HepG2 (cell line): ENCODE data around the gene VEZT.

ENCODE experiments used
- DNMT1 ChIP-seq: sonication (generic); formaldehyde crosslinking; IDR thresholded peaks from 2 replicates; pipeline ENCODE4 v1.5.1; 2020; ENCODE audit warnings: mild to moderate bottlenecking, missing genetic modification reagents
- ESRRA ChIP-seq: sonication (generic); formaldehyde crosslinking; IDR thresholded peaks from 2 replicates; pipeline ENCODE4 v1.5.1; 2020; ENCODE audit warnings: mild to moderate bottlenecking, low read depth, missing genetic modification reagents
- FOXK2 ChIP-seq: fragments of 450-650 bp; IDR thresholded peaks from 2 replicates; pipeline ENCODE4 v1.6.1; 2016
- NFKB2 ChIP-seq: sonication (generic); formaldehyde crosslinking; IDR thresholded peaks from 2 replicates; pipeline ENCODE4 v1.4.0; 2020; ENCODE audit warnings: missing genetic modification reagents, borderline replicate concordance
- POLR2A ChIP-seq, 2 experiments: IDR thresholded peaks; 2 replicates each; pipeline ENCODE4 v1.6.1; 2011; ENCODE audit warnings: low read depth in 2 of 2, low read length in 2 of 2, mild to moderate bottlenecking in 1 of 2, moderate library complexity in 1 of 2; ENCODE audit not compliant: insufficient read depth in 1 of 2
- RAD21 ChIP-seq: fragments of 450-650 bp; formaldehyde crosslinking; IDR thresholded peaks from 2 replicates; pipeline ENCODE4 v1.5.0; 2020; ENCODE audit warnings: mild to moderate bottlenecking
- RNF2 ChIP-seq: fragments of 450-650 bp; conservative IDR thresholded peaks from 2 replicates; pipeline ENCODE4 v1.6.1; 2016; ENCODE audit warnings: low read depth
- SATB2 ChIP-seq: sonication (generic); formaldehyde crosslinking; IDR thresholded peaks from 2 replicates; pipeline ENCODE4 v1.5.0; 2020; ENCODE audit warnings: missing genetic modification reagents
- SIN3A ChIP-seq: IDR thresholded peaks from 2 replicates; pipeline ENCODE4 v1.6.1; 2011; ENCODE audit warnings: low read depth, mild to moderate bottlenecking, control low read depth, low read length, borderline replicate concordance
- SIN3B ChIP-seq: fragments of 150-350 bp; IDR thresholded peaks from 2 replicates; pipeline ENCODE4 v1.6.1; 2014; ENCODE audit warnings: low read length
- TF ChIP-seq, protein P1 (sequence below): sonication (generic); formaldehyde crosslinking; IDR thresholded peaks from 2 replicates; pipeline ENCODE4 v1.4.0; 2020; ENCODE audit warnings: missing genetic modification reagents, borderline replicate concordance
- TF ChIP-seq, protein P2 (sequence below): sonication (generic); formaldehyde crosslinking; IDR thresholded peaks from 2 replicates; pipeline ENCODE4 v1.5.0; 2020; ENCODE audit warnings: missing genetic modification reagents, mild to moderate bottlenecking, borderline replicate concordance
- TF ChIP-seq, protein P3 (sequence below): sonication (generic); formaldehyde crosslinking; conservative IDR thresholded peaks from 2 replicates; pipeline ENCODE4 v1.4.0; 2020; ENCODE audit warnings: missing genetic modification reagents

DNA sequence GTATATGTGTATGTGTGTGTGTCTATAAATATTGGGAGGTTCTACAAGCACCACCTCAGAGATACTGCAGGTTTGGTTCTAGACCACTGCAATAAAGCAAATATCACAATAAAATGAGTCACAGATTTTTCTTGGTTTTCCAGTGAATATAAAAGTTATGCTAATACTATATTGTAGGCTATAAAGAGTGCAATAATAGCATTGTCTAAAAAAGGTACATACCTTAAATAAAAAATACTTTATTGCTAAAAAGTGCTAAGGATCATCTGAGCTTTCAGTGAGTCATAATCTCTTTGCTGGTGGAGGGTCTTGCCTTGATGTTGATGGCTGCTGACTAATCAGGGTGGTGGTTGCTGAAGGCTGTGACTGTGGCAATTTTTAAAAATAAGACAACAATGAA lies 111.1 kb downstream of the VEZT start:
- TF ChIP-seq NFKB2 (CRISPR knock-in tag) (no peak), RAD21 (CRISPR knock-in tag) (no peak), FOXK2 (no peak), POLR2A (IDR thresholded peaks at IDR 0.05; ENCODE audit: insufficient read depth in 1 of 2, low read depth in 2 of 2, low read length in 2 of 2) (no peak), ESRRA (CRISPR knock-in tag) (no peak), SIN3B (no peak), SATB2 (CRISPR knock-in tag) (no peak), SIN3A (no peak), DNMT1 (CRISPR knock-in tag) (no peak), RNF2 (no peak)
- TF ChIP-seq, protein P1, sequence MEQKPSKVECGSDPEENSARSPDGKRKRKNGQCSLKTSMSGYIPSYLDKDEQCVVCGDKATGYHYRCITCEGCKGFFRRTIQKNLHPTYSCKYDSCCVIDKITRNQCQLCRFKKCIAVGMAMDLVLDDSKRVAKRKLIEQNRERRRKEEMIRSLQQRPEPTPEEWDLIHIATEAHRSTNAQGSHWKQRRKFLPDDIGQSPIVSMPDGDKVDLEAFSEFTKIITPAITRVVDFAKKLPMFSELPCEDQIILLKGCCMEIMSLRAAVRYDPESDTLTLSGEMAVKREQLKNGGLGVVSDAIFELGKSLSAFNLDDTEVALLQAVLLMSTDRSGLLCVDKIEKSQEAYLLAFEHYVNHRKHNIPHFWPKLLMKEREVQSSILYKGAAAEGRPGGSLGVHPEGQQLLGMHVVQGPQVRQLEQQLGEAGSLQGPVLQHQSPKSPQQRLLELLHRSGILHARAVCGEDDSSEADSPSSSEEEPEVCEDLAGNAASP (CRISPR knock-in tag): no peak
- TF ChIP-seq, protein P2, sequence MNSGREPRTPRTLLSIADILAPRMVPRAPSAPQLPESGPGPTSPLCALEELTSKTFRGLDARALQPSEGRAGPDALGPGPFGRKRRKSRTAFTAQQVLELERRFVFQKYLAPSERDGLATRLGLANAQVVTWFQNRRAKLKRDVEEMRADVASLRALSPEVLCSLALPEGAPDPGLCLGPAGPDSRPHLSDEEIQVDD (CRISPR knock-in tag): no peak
- TF ChIP-seq, protein P3, sequence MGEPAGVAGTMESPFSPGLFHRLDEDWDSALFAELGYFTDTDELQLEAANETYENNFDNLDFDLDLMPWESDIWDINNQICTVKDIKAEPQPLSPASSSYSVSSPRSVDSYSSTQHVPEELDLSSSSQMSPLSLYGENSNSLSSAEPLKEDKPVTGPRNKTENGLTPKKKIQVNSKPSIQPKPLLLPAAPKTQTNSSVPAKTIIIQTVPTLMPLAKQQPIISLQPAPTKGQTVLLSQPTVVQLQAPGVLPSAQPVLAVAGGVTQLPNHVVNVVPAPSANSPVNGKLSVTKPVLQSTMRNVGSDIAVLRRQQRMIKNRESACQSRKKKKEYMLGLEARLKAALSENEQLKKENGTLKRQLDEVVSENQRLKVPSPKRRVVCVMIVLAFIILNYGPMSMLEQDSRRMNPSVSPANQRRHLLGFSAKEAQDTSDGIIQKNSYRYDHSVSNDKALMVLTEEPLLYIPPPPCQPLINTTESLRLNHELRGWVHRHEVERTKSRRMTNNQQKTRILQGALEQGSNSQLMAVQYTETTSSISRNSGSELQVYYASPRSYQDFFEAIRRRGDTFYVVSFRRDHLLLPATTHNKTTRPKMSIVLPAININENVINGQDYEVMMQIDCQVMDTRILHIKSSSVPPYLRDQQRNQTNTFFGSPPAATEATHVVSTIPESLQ (CRISPR knock-in tag): no peak
